ENCODE data around the gene F2RL2. TPM values are rescaled to one million over a fixed set of nuclear protein-coding genes. Genes with fewer than 3 reads are reported as not detected.

F2RL2 gene
- total RNA-seq, 2 experiments from 2014 or later, result not detected

DNA sequence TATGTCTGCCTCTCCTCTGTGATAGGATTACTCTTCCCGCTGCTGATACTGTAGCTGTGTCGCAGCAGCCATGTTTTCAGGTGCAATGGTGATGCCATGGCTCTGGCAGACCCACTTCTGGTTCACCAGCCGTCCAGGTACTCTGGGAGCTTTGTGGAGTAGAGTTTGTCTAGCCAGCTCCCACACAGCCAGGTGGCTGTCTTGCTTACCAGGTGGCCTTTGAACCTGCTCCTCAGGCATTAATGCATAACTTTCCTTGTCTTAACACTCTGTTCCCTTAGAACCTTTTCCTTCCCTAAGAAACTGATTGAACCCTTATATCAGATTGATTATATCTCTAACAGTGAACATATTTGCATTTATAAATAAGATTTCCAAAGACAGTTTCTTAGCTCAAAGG is 42.2 kb downstream of the F2RL2 start:
- H3K4me1 Mint-ChIP-seq (ENCODE audit: low read depth), result peaks cover 30% of the 10 kb centered on the region
- ChIA-PET CTCF (interaction anchor here (0.7 to 5.1 kb wide), 7 partner anchors 33 to 249 kb away, joined by 3 to 44 read pairs (median 9); partner anchors contain the start of gene IQGAP2), POLR2A (interaction anchor here (0.8 kb wide), 1 partner anchor 34 kb away, joined by 3 read pairs; no protein-coding TSS in a partner anchor)
- no peak overlapping the region for H3K27ac Mint-ChIP-seq
- intact Hi-C loops (cut with micrococcal nuclease), result no loop called here
- no peak for DNase-seq
- no peak overlapping the region for H3K4me3 Mint-ChIP-seq
- H3K36me3 Mint-ChIP-seq, result peaks cover 9% of the 10 kb centered on the region
- H3K27me3 Mint-ChIP-seq, result no peaks in the 10 kb centered on the region
- no peaks in the 10 kb centered on the region for H3K9me3 Mint-ChIP-seq

GRCh38 chr5:76579166-76579937 is 43.9 kb downstream of the F2RL2 start:
- H3K4me1 Mint-ChIP-seq (ENCODE audit: low read depth), result peaks cover 30% of the 10 kb centered on the region
- CTCF ChIA-PET, result interaction anchor here (5.1 kb wide), 1 partner anchor 36 kb away, joined by 37 read pairs; no protein-coding TSS in a partner anchor
- intact Hi-C loops (cut with micrococcal nuclease), result no loop called here

DNA sequence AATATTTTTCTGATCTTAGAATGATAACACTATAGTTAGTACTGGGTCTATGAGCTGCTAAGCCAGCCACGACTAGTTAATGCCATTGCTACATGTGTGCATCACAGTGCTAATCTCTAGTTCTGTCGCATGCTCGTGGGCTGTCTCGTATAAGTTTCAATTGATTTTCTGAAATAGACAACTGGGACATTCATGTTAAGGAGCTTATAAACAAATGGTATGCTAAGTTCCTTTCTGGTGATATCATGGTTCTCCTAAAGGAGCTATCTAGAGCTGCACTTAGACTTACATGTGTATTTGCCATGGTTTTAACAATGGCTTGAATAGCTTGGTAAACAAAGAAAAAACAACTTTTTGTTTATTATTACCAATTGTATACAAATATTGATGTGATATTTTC is 46.2 kb downstream of the F2RL2 start:
- Mint-ChIP-seq H3K36me3 (peaks cover 3% of the 10 kb centered on the region), H3K4me1 (ENCODE audit: low read depth) (peaks cover 15% of the 10 kb centered on the region), H3K27ac (no peak overlapping the region), H3K9me3 (no peaks in the 10 kb centered on the region), H3K27me3 (no peaks in the 10 kb centered on the region), H3K4me3 (no peak overlapping the region)
- POLR2A ChIA-PET, result no interaction called here
- intact Hi-C loops (cut with micrococcal nuclease), result no loop called here
- no peak for DNase-seq
- CTCF ChIA-PET, result no interaction called here

More at GRCh38 chr5:76579166-76579937, 43.9 kb downstream of the F2RL2 start:
- Mint-ChIP-seq H3K9me3 (no peaks in the 10 kb centered on the region), H3K27me3 (no peaks in the 10 kb centered on the region), H3K27ac (no peak overlapping the region), H3K36me3 (peaks cover 5% of the 10 kb centered on the region), H3K4me3 (no peak overlapping the region)
- DNase-seq, result peak; percentile 23
- POLR2A ChIA-PET, result interaction anchor here (1.0 kb wide), 1 partner anchor 17 kb away, joined by 3 read pairs; no protein-coding TSS in a partner anchor

DNA sequence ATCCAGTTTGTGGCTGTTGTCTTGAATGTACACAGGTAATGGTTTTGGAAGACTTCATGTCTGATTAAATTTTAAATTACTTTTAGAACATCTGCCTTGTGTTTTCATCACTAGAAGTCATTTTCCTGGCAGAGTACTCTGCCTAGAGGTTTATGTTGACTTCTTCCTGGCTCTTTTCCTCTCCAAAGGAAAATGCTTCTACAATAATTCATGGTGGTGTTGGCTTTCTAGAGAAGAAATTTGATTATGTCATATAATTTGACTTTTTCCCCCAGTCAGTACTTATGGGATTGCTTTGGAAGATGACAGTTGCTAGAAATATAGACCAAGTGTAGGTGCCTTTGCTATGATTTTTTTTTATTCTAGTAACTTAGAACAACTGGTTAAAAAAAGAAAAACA is 46.8 kb downstream of the F2RL2 start:
- POLR2A ChIA-PET, result no interaction called here
- Mint-ChIP-seq H3K4me3 (no peak overlapping the region), H3K36me3 (peaks cover 6% of the 10 kb centered on the region), H3K27ac (no peak overlapping the region), H3K9me3 (no peaks in the 10 kb centered on the region), H3K27me3 (no peaks in the 10 kb centered on the region), H3K4me1 (ENCODE audit: low read depth) (peaks cover 9% of the 10 kb centered on the region)
- no peak for DNase-seq
- intact Hi-C loops (cut with micrococcal nuclease), result no loop called here
- CTCF ChIA-PET, result no interaction called here

DNA sequence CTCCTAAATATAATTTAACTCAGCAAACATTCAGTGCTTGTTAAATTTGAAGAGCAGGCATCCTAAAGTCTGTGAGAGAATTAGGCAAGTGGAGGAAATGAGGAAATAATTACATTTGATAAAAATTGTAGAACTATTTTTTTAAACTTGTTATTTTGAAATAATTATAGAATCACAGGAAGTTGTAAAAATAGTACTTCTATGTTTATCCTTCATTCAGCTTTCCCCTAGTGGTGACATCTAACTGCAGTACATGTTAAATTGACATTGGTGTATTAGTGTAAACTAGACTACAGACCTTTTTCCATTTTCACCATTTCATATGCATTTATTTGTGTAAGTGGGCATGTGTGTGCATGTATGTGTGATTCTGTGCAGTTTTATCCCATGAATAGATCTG is 51.6 kb downstream of the F2RL2 start:
- ChIA-PET CTCF (interaction anchor here (0.8 to 2.0 kb wide), 5 partner anchors 12 to 169 kb away, joined by 3 to 6 read pairs (median 3); no protein-coding TSS in a partner anchor), POLR2A (no interaction called here)
- H3K36me3 Mint-ChIP-seq, result peaks cover 11% of the 10 kb centered on the region
- H3K27me3 Mint-ChIP-seq, result no peaks in the 10 kb centered on the region
- H3K9me3 Mint-ChIP-seq, result no peaks in the 10 kb centered on the region
- DNase-seq, result no peak
- peaks cover 18% of the 10 kb centered on the region for H3K4me1 Mint-ChIP-seq (ENCODE audit: low read depth)
- no peak overlapping the region for H3K4me3 Mint-ChIP-seq
- H3K27ac Mint-ChIP-seq, result no peak overlapping the region
- intact Hi-C loops (cut with micrococcal nuclease), result no loop called here

DNA sequence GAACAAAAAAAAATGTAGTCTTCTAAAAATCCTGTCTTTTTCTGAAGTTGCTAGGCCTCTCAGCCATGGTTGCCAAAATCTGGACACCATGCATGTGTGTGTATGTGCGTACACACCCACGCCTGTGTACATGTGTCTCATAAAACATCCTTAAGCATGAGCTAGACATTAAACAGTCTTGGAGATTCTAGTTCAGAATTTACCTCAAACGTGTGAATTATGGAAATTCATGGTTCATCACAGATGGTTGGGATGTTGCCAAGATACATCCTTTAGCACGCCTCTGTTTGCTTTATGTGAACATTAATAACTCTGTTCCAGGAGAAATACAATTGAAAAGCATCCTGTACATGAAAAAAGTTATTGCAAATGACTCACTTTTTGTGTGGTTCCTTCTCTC is 53.0 kb downstream of the F2RL2 start:
- no peak overlapping the region for H3K27ac Mint-ChIP-seq
- intact Hi-C loops (cut with micrococcal nuclease), result no loop called here
- CTCF ChIA-PET, result interaction anchor here (1.2 kb wide), 1 partner anchor 13 kb away, joined by 4 read pairs; no protein-coding TSS in a partner anchor

More for the DNA sequence above, 53.0 kb downstream of the F2RL2 start:
- Mint-ChIP-seq H3K4me1 (ENCODE audit: low read depth) (peaks cover 23% of the 10 kb centered on the region), H3K36me3 (peaks cover 19% of the 10 kb centered on the region), H3K9me3 (no peaks in the 10 kb centered on the region), H3K4me3 (no peak overlapping the region), H3K27me3 (no peaks in the 10 kb centered on the region)
- POLR2A ChIA-PET, result no interaction called here
- no peak for DNase-seq

Other genes starting within 250 kb of the F2RL2 start
- gene IQGAP2, start 220.1 kb downstream of the F2RL2 start, total RNA-seq, result 10 to 100 TPM; 92.7 to 93.0 TPM
- 1 to 10 TPM; 6.5 to 6.8 TPM for gene F2R, start 92.7 kb upstream of the F2RL2 start, total RNA-seq
- gene F2RL1, start 195.6 kb upstream of the F2RL2 start, total RNA-seq, result 1 to 10 TPM; 2.3 to 2.9 TPM
- gene S100Z, start 226.6 kb upstream of the F2RL2 start, total RNA-seq, result 1 to 10 TPM; 1.8 to 2.1 TPM

All from activated CD4-positive, alpha-beta memory T cell treated with anti-CD3 and anti-CD28 coated beads for 36 hours (primary cell).